Endodermal cell (in vitro differentiated cells): ENCODE measurements around the gene NLN. TPM values are rescaled to one million over a fixed set of nuclear protein-coding genes. Genes with fewer than 3 reads are reported as not detected.

Source experiments
- DNase-seq: peaks from one replicate; pipeline ENCODE4 v3.0.0-alpha.2; 2017
- H3K27ac ChIP-seq: 2 replicates; pipeline ENCODE4 v1.5.1; 2013; ENCODE audit warnings: mild to moderate bottlenecking, low read depth, low read length, moderate library complexity
- H3K27me3 ChIP-seq: 2 replicates; pipeline ENCODE4 v1.6.1; 2013; ENCODE audit warnings: mild to moderate bottlenecking, low read length, moderate library complexity; ENCODE audit not compliant: insufficient read depth, control insufficient read depth, poor library complexity, severe bottlenecking
- H3K36me3 ChIP-seq: 2 replicates; pipeline ENCODE4 v1.7.0; 2013; ENCODE audit warnings: mild to moderate bottlenecking, low read length, moderate library complexity; ENCODE audit not compliant: control insufficient read depth, insufficient read depth
- H3K4me1 ChIP-seq: one replicate; pipeline ENCODE4 v1.7.0; 2013; ENCODE audit warnings: low read length; ENCODE audit not compliant: control insufficient read depth, insufficient read depth
- H3K4me3 ChIP-seq: 2 replicates; pipeline ENCODE4 v1.5.1; 2013; ENCODE audit warnings: mild to moderate bottlenecking, low read length, moderate library complexity
- H3K9ac ChIP-seq: 2 replicates; pipeline ENCODE4 v1.6.1; 2013; ENCODE audit warnings: mild to moderate bottlenecking, low read length, moderate library complexity; ENCODE audit not compliant: poor library complexity, severe bottlenecking; ENCODE audit errors: extremely low read depth
- H3K9me3 ChIP-seq: 2 replicates; pipeline ENCODE4 v1.6.1; 2013; ENCODE audit warnings: mild to moderate bottlenecking, low read length, moderate library complexity; ENCODE audit not compliant: control insufficient read depth
- H3K27ac Mint-ChIP-seq: 2 replicates; pipeline ENCODE4 v1.8.0; 2020; ENCODE audit warnings: mixed read lengths
- H3K27me3 Mint-ChIP-seq: 2 replicates; pipeline ENCODE4 v1.8.0; 2021; ENCODE audit warnings: mild to moderate bottlenecking, mixed read lengths; ENCODE audit not compliant: insufficient read depth
- H3K36me3 Mint-ChIP-seq: 2 replicates; pipeline ENCODE4 v1.8.0; 2020; ENCODE audit warnings: low read depth, mixed read lengths
- H3K4me1 Mint-ChIP-seq: 2 replicates; pipeline ENCODE4 v1.8.0; 2020; ENCODE audit warnings: mixed read lengths
- H3K4me3 Mint-ChIP-seq: 2 replicates; pipeline ENCODE4 v1.8.0; 2020; ENCODE audit warnings: mild to moderate bottlenecking, moderate library complexity, mixed read lengths
- H3K9me3 Mint-ChIP-seq: 2 replicates; pipeline ENCODE4 v1.8.0; 2020; ENCODE audit warnings: mild to moderate bottlenecking, mixed read lengths
- CTCF ChIP-seq: fragments of 200-600 bp; sonication (generic); conservative IDR thresholded peaks from 2 replicates; pipeline ENCODE4 v1.5.0; 2021; ENCODE audit warnings: antibody characterized with exemption, mild to moderate bottlenecking
- WGBS, 2 experiments: methylation state at CpG; one replicate each; pipeline versions ENCODE4 v1.1.5 to v1.1.7; 2013; ENCODE audit warnings: missing lambda C conversion rate in 2 of 2, mixed read lengths in 1 of 2; ENCODE audit not compliant: insufficient coverage in 1 of 2, insufficient read length in 1 of 2; 5-methylcytosine and 5-hydroxymethylcytosine counted together
- total RNA-seq, 2 donors: library from RNA; stranded (reverse); fragmentation: NEBNext Ultra II Directional in 1 of 2; extraction: Animal tissue kit (Norgen Biotek cat#: 25700) in 1 of 2; gene quantifications; 2 replicates in 1 of 2; 3 replicates in 1 of 2; pipeline ENCODE4 v1.2.1, GENCODE V29; 2021

Gene NLN
- total RNA-seq, 2 donors from 2014 or later, result 110 to 136 TPM

- no peak overlapping the region for H3K9ac ChIP-seq
- H3K4me3 Mint-ChIP-seq, result no peak overlapping the region
- peaks cover 9% of the 10 kb centered on the region for H3K4me1 Mint-ChIP-seq
- TF ChIP-seq CTCF, result no peak
- no peaks in the 10 kb centered on the region for H3K9me3 Mint-ChIP-seq
- H3K27ac ChIP-seq, result no peak overlapping the region
- no peaks in the 10 kb centered on the region for H3K27me3 Mint-ChIP-seq
- no peak overlapping the region for H3K4me3 ChIP-seq
- no peaks in the 10 kb centered on the region for H3K27me3 ChIP-seq
- peaks cover 41% of the 10 kb centered on the region for H3K36me3 Mint-ChIP-seq
- no peaks in the 10 kb centered on the region for H3K4me1 ChIP-seq
- no peak for DNase-seq
- 93 to 94% methylated on average over 5 to 6 of the region's 6 CpGs for WGBS, 2 experiments
- no peaks in the 10 kb centered on the region for H3K9me3 ChIP-seq
- H3K27ac Mint-ChIP-seq, result no peak overlapping the region
- peaks cover 20% of the 10 kb centered on the region for H3K36me3 ChIP-seq
These were observed 100.7 kb downstream of the NLN start for GRCh38 chr5:65822710-65823109.

GRCh38 chr5:65823204-65823603, 101.2 kb downstream of the NLN start:
- no peak for TF ChIP-seq CTCF
- Histone ChIP-seq H3K27me3 (no peaks in the 10 kb centered on the region), H3K9me3 (no peaks in the 10 kb centered on the region), H3K36me3 (peaks cover 20% of the 10 kb centered on the region), H3K4me3 (no peak overlapping the region), H3K27ac (no peak overlapping the region), H3K4me1 (no peaks in the 10 kb centered on the region), H3K9ac (no peak overlapping the region)
- no peaks in the 10 kb centered on the region for H3K9me3 Mint-ChIP-seq
- no peak for DNase-seq
- H3K36me3 Mint-ChIP-seq, result peaks cover 38% of the 10 kb centered on the region
- H3K27me3 Mint-ChIP-seq, result no peaks in the 10 kb centered on the region
- no peak overlapping the region for H3K4me3 Mint-ChIP-seq
- peaks cover 9% of the 10 kb centered on the region for H3K4me1 Mint-ChIP-seq
- 84 to 100% methylated on average over 2 of the region's 2 CpGs for WGBS, 2 experiments
- peak overlapping the region; percentile 14 for H3K27ac Mint-ChIP-seq

- no peak overlapping the region for H3K27ac ChIP-seq
- DNase-seq, result no peak
- no peak for TF ChIP-seq CTCF
- peaks cover 20% of the 10 kb centered on the region for H3K36me3 ChIP-seq
- H3K9me3 Mint-ChIP-seq, result no peaks in the 10 kb centered on the region
- H3K27me3 Mint-ChIP-seq, result no peaks in the 10 kb centered on the region
- no peak overlapping the region for H3K9ac ChIP-seq
- no peak overlapping the region for H3K4me3 ChIP-seq
- H3K4me1 Mint-ChIP-seq, result peaks cover 9% of the 10 kb centered on the region
- no peaks in the 10 kb centered on the region for H3K9me3 ChIP-seq
- peaks cover 37% of the 10 kb centered on the region for H3K36me3 Mint-ChIP-seq
- no peaks in the 10 kb centered on the region for H3K27me3 ChIP-seq
- WGBS, 2 experiments, result 97% methylated on average over 4 of the region's 4 CpGs; no CpG with 5 or more reads in 1 of the 2 experiments
- H3K4me3 Mint-ChIP-seq, result no peak overlapping the region
- H3K4me1 ChIP-seq, result no peaks in the 10 kb centered on the region
- H3K27ac Mint-ChIP-seq, result peak overlapping the region; percentile 3
These were observed 101.9 kb downstream of the NLN start for GRCh38 chr5:65823845-65824445.
